ENCODE data around the gene COL4A6.

- no peak for TF ChIP-seq POLR2AphosphoS5 (IDR thresholded peaks at IDR 0.05; ENCODE audit: borderline replicate concordance, low read depth, low read length)
- no peak for TF ChIP-seq EZH2 (IDR thresholded peaks at IDR 0.05)
Measured at GRCh38 chrX:108199041-108199440, 239.2 kb downstream of the COL4A6 start.
